Stimulated activated naive CD8-positive, alpha-beta T cell treated with anti-CD3 and anti-CD28 coated beads, Interleukin-15, amount 100 ng/mL, for 72 hours (primary cell): Measurements from ENCODE around the gene UTP3.
A peak's percentile ranks its signal among the peaks of the same experiment; 100 is the strongest.
"Not testable (repeated sequence)": the region's sequence is repeated elsewhere in the genome, so short reads cannot be mapped to it uniquely, and the experiment has no call there.

ENCODE experiments used
- ATAC-seq: fragments of 150-1000 bp; cut with Tn5 transposase; 2 replicates; pipeline ENCODE4 v1.10.0; 2021; ENCODE audit warnings: mild to moderate bottlenecking, moderate library complexity
- DNase-seq, 2 donors: peaks; one replicate each; pipeline ENCODE4 v3.0.0; 2021 to 2022
- H3K27ac Mint-ChIP-seq, 2 donors: one replicate each; pipeline ENCODE4 v1.8.0; 2022; ENCODE audit warnings: mild to moderate bottlenecking in 2 of 2, mixed read lengths in 2 of 2, moderate library complexity in 2 of 2
- H3K27me3 Mint-ChIP-seq: one replicate; pipeline ENCODE4 v1.8.0; 2022; ENCODE audit warnings: mixed read lengths
- H3K4me1 Mint-ChIP-seq: one replicate; pipeline ENCODE4 v1.8.0; 2022; ENCODE audit warnings: mild to moderate bottlenecking, mixed read lengths
- H3K4me3 Mint-ChIP-seq, 2 donors: one replicate each; pipeline ENCODE4 v1.8.0; 2022; ENCODE audit warnings: mild to moderate bottlenecking in 2 of 2, mixed read lengths in 2 of 2, moderate library complexity in 1 of 2
- H3K9me3 Mint-ChIP-seq, 2 donors: one replicate each; pipeline ENCODE4 v1.8.0; 2022; ENCODE audit warnings: mixed read lengths in 2 of 2

The UTP3 gene

DNA sequence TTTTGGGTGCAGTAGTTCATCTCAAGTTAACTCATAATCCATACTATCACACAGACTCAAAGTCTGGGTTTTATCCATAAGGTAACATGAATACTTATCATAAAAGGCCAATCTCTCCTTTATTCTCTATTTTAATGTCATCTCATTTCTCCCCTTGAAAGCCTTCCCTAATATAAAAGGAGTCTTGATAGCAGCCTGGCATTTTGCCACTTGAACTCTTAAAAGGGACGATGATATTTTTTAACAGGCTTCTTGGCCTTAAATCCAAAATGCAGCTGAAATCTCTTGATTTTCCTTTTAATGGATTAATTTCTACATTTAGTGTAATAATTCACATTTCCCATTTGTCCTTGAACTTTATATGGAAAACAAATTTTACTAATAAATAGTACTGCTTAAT is 13.6 kb upstream of the UTP3 start:
- DNase-seq (no peak), ATAC-seq (no peak)
- no peak overlapping the region for H3K4me3 Mint-ChIP-seq
- no peak overlapping the region for H3K27ac Mint-ChIP-seq
- H3K4me1 Mint-ChIP-seq, result peaks cover 26% of the 10 kb centered on the region
- no peaks in the 10 kb centered on the region for H3K27me3 Mint-ChIP-seq
- no peaks in the 10 kb centered on the region for H3K9me3 Mint-ChIP-seq

DNA sequence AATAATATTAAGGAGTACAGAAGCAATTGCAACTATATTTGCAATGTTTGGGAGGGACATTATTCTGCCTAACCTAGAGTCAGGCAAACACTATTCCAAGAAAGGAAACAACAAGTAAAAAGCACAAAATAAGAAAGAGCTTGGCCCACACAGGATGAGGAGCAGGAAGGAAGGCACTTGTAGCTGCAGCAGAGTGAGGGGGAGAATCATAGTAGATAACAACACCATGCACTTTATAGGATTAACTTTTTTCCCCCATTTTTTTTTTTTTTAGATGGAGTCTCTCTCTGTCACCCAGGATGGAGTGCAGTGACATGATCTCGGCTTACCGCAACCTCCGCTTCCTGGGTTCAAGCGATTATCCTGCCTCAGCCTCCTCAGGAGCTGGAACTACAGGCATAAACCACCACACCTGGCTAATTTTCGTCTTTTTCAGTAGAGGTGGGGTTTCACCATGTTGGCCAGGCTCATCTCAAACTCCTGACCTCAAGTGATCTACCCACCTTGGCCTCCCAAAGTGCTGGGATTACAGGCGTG is 11.7 kb upstream of the UTP3 start:
- DNase-seq (no peak), ATAC-seq (no peak)
- Mint-ChIP-seq H3K4me3 (no peak overlapping the region), H3K27ac (no peak overlapping the region), H3K4me1 (peaks cover 34% of the 10 kb centered on the region), H3K27me3 (no peaks in the 10 kb centered on the region), H3K9me3 (no peaks in the 10 kb centered on the region)

DNA sequence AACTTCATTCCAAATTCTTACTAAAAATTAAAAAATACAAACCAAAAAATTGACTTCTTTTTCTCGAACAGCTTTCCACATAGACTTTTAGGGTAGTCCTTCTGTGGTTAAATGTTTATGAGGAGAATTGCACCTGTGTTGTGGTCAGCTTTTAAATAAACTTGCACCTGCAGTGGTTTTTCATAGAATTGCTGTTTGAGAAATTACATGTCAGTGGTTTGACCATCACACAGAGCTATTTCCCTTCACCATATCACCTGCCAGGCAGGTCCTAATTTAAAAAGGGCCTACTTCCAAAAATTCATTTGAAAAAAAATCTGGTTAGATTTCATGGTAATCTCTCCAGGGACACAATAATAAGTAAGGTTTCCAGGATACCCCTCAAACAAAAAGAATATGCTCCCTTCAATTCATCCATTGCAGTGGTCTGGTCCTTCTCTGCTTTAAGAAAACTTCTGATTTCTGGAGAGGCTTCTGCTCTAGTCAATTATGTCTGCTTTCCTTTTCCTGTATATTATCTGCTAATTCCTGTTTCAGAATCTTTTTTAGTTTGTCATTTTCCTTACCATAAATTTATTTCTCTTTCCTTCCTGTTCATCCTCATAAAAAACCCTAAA is 9.8 kb upstream of the UTP3 start:
- DNase-seq (no peak), ATAC-seq (no peak)
- no peaks in the 10 kb centered on the region for H3K27me3 Mint-ChIP-seq

DNA sequence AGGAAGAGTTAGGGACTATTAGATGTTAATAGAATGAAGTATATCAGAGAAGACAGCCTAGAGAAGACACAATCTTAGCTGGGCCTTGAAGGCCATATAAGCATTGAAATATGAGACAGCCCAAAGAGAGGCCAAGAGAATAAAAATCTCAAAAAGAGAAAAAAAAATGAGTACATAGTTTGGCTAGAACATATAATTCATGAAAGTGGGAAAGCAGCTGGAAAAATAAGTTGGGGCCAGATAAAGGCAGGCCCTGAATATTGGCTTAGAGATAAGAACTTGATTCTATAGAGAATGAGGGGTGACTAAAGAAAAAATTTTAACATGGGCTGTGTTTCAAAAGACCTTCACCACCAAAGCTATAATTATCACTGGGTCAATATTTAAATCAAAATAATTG is 7.4 kb upstream of the UTP3 start:
- Mint-ChIP-seq H3K9me3 (no peaks in the 10 kb centered on the region), H3K4me1 (peaks cover 38% of the 10 kb centered on the region), H3K4me3 (no peak overlapping the region), H3K27me3 (no peaks in the 10 kb centered on the region), H3K27ac (no peak overlapping the region)
- ATAC-seq (no peak), DNase-seq (no peak)

More for the DNA sequence above, 9.8 kb upstream of the UTP3 start:
- Mint-ChIP-seq H3K27ac (no peak overlapping the region), H3K4me3 (peak overlapping the region in 1 of 2 donors; percentile 1), H3K4me1 (peaks cover 34% of the 10 kb centered on the region), H3K9me3 (no peaks in the 10 kb centered on the region)

DNA sequence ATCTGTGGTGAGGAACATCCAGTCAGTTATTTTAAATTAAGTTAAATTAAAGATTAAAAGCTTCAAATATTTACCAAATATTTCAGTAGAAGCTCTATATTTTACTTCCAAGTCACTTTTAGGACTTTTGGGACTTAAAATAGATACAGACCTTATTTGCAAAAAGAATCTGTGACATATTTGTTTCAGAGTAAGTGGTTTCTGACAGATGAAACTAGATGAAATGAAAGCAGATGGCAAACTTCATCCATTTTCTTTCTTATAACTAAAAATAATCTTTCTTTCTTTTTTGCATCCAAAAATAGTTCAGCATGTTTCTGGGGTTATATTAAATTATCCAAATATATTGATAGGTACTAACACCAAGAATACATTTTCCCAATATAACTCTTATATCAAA is 6.6 kb upstream of the UTP3 start:
- H3K4me3 Mint-ChIP-seq, result no peak overlapping the region
- H3K27ac Mint-ChIP-seq, result no peak overlapping the region
- no peaks in the 10 kb centered on the region for H3K27me3 Mint-ChIP-seq
- ATAC-seq (no peak), DNase-seq (no peak)
- H3K9me3 Mint-ChIP-seq, result no peaks in the 10 kb centered on the region
- H3K4me1 Mint-ChIP-seq, result peaks cover 33% of the 10 kb centered on the region

DNA sequence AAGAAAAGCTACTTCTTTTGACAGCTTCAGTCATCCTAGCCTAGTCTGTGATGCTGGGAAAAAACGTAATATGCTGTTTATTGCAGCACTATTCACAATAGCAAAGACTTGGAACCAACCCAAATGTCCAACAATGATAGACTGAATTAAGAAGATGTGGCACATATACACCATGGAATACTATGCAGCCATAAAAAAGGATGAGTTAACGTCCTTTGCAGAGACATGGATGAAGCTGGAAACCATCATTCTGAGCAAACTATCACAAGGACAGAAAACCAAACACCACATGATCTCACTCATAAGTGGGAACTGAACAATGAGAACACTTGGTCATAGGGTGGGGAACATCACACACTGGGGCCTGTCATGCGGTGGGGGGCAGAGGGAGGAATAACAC is 6.2 kb upstream of the UTP3 start:
- not testable (repeated sequence) for ATAC-seq, H3K27me3 Mint-ChIP-seq, H3K27ac Mint-ChIP-seq, DNase-seq, H3K4me3 Mint-ChIP-seq, H3K9me3 Mint-ChIP-seq
- peaks cover 29% of the 10 kb centered on the region for H3K4me1 Mint-ChIP-seq

DNA sequence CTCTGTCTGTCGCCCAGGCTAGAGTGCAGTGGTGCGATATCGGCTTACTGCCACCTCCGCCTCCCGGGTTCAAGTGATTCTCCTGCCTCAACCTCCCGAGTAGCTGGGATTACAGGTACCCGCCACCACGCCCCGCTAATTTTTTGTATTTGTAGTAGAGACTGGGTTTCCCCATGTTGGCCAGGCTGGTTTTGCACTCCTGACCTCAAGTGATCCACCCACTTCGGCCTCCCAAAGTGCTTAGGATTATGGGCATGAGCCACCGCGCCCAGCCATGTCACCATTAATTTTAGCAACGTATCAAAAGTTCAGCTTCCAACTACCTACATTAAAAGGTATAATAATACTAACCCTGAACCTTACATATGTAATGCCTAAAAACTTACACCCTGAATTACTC is 940 bp upstream of the UTP3 start:
- peak overlapping the region; percentile 99 to 100 for H3K27ac Mint-ChIP-seq
- H3K4me1 Mint-ChIP-seq, result peaks cover 42% of the 10 kb centered on the region
- H3K4me3 Mint-ChIP-seq, result peak overlapping the region; percentile 98 to 99
- H3K27me3 Mint-ChIP-seq, result no peaks in the 10 kb centered on the region
- ATAC-seq, result peak; percentile 12
- peak in 1 of 2 donors; percentile 43 for DNase-seq
- H3K9me3 Mint-ChIP-seq, result no peaks in the 10 kb centered on the region

DNA sequence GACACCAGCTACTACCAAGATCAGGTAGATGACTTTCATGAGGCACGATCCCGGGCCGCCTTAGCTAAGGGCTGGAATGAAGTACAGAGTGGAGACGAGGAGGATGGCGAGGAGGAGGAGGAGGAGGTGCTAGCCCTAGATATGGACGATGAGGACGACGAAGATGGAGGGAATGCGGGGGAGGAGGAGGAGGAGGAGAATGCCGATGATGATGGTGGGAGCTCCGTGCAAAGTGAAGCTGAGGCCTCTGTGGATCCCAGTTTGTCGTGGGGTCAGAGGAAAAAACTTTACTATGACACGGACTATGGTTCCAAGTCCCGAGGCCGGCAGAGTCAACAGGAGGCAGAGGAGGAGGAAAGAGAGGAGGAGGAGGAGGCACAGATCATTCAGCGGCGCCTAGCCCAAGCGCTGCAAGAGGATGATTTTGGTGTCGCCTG is 481 bp downstream of the UTP3 start:
- H3K4me1 Mint-ChIP-seq, result peaks cover 42% of the 10 kb centered on the region
- H3K27ac Mint-ChIP-seq, result peak overlapping the region; percentile 99 to 100
- peak; percentile 9 for ATAC-seq
- no peak for DNase-seq
- no peaks in the 10 kb centered on the region for H3K9me3 Mint-ChIP-seq
- no peaks in the 10 kb centered on the region for H3K27me3 Mint-ChIP-seq
- H3K4me3 Mint-ChIP-seq, result peak overlapping the region; percentile 98 to 99

DNA sequence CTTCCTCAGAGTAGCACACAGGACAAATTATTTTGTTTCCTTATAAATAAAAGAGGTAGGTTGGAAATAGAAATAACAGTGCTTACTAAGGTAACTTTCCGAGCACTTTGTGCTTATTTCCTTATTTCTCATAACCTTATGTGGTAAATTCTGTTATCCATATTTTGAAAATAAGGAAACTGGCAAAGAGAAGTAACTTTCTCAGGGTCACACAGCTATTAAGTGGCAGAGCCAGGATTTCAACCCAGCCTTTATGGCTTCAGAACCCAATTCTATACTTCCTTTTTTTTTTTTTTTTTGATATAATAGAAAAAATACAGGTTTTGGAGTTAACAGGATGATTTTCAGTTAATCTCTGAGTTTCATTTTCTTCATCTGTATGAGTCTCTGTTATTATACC is 3.3 kb downstream of the UTP3 start:
- DNase-seq, result no peak
- H3K9me3 Mint-ChIP-seq, result no peaks in the 10 kb centered on the region
- peak overlapping the region; percentile 48 to 99 for H3K4me3 Mint-ChIP-seq
- peak overlapping the region in 1 of 2 donors; percentile 19 for H3K27ac Mint-ChIP-seq
- peaks cover 38% of the 10 kb centered on the region for H3K4me1 Mint-ChIP-seq
- H3K27me3 Mint-ChIP-seq, result no peaks in the 10 kb centered on the region
- no peak for ATAC-seq

DNA sequence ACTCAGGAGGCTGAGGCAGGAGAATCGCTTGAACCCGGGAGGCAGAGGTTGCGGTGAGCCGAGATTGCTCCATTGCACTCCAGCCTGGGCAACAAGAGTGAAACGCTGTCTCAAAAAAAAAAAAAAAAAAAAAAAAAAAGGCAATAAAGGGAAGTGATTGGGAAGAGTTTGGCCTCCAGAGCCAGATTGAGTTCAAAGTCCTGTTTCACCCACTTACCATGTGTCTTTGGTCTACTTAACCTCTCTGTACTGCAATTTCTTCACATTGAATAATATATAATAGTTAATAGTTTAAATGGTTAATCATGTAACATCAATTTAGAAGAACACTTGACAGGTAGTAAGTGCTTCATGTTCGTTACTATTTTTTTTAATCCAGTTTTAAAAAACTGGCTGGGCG is 6.3 kb downstream of the UTP3 start:
- H3K27ac Mint-ChIP-seq, ATAC-seq, H3K27me3 Mint-ChIP-seq, H3K9me3 Mint-ChIP-seq, DNase-seq, H3K4me3 Mint-ChIP-seq: not testable (repeated sequence)
- peaks cover 21% of the 10 kb centered on the region for H3K4me1 Mint-ChIP-seq

DNA sequence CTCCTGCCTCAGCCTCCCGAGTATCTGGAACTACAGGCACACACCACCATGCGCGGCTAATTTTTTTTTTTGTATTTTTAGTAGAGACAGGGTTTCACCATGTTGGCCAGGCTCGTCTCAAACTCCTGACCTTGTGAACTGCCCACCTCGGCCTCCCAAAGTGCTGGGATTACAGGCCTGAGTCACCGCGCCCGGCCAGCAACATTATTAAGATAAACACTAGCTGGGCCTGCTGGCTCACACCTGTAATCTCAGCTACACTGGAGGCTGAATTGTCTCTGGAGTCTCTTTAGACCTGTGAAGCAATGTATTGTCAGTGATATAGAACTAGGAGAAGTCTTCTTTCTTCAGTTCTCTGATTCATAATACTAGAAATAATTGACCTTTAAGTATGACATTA is 10.1 kb downstream of the UTP3 start:
- H3K4me1 Mint-ChIP-seq, H3K27ac Mint-ChIP-seq, H3K4me3 Mint-ChIP-seq, ATAC-seq, DNase-seq, H3K27me3 Mint-ChIP-seq, H3K9me3 Mint-ChIP-seq: not testable (repeated sequence)

DNA sequence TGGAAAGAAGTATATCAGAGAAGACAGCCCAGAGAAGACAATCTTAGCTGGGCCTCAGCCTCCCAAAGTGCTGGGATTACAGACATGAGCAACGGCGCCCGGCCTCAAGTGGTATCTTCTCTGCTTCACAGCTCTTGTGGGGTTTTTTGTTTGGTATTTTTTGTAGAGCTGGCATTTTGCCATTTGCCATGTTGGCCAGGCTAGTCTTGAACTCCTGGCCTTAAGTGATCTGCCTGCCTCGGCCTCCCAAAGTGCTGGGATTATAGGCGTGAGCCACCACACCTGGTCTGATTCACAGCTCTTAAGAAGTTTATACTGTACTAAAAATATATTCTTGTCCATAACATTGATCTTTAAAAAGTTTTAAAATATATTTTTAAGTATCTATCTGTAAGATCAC is 12.4 kb downstream of the UTP3 start:
- no peak overlapping the region for H3K27ac Mint-ChIP-seq
- peaks cover 12% of the 10 kb centered on the region for H3K4me1 Mint-ChIP-seq
- DNase-seq (no peak), ATAC-seq (no peak)
- no peaks in the 10 kb centered on the region for H3K27me3 Mint-ChIP-seq
- H3K9me3 Mint-ChIP-seq, result no peaks in the 10 kb centered on the region
- no peak overlapping the region for H3K4me3 Mint-ChIP-seq

DNA sequence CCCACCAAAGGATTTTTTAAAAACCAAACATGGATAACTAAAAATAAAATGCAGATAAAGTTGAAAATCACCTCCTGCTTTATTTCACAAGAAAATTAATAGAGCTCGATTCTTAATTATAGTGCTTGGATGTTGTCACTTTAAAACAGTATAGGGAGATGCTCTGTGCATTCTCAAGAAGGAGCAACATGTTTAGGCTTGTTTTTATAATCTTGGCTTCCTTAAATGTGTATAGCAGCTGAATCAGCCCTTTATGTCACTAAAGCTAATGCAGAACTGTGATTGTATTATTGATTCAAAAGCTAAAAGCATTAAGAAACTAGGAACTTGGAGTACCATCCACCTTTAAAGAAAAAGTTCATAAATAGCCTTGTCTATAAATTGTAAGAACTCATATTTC is 12.9 kb downstream of the UTP3 start:
- ATAC-seq (no peak), DNase-seq (no peak)
- Mint-ChIP-seq H3K27ac (no peak overlapping the region), H3K9me3 (no peaks in the 10 kb centered on the region), H3K4me3 (no peak overlapping the region), H3K27me3 (no peaks in the 10 kb centered on the region), H3K4me1 (peaks cover 18% of the 10 kb centered on the region)

DNA sequence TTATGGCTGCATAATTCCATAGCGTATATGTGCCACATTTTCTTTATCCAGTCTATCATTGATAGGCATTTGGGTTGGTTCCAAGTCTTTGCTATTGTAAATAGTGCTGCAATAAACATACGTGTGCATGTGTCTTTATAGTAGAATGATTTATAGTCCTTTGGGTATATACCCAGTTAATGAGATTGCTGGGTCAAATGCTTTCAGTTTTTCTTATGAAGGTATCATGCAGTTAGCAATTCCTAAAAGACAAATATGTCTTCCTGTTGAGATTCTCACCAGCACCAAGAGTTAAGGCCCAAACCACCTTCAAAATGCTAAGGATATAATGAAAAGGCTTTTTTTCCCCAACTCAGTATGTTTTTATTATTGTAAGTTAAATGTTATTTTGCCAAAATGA is 14.3 kb downstream of the UTP3 start:
- not testable (repeated sequence) for ATAC-seq, H3K27ac Mint-ChIP-seq, DNase-seq, H3K27me3 Mint-ChIP-seq, H3K4me3 Mint-ChIP-seq, H3K9me3 Mint-ChIP-seq
- H3K4me1 Mint-ChIP-seq, result peaks cover 23% of the 10 kb centered on the region

DNA sequence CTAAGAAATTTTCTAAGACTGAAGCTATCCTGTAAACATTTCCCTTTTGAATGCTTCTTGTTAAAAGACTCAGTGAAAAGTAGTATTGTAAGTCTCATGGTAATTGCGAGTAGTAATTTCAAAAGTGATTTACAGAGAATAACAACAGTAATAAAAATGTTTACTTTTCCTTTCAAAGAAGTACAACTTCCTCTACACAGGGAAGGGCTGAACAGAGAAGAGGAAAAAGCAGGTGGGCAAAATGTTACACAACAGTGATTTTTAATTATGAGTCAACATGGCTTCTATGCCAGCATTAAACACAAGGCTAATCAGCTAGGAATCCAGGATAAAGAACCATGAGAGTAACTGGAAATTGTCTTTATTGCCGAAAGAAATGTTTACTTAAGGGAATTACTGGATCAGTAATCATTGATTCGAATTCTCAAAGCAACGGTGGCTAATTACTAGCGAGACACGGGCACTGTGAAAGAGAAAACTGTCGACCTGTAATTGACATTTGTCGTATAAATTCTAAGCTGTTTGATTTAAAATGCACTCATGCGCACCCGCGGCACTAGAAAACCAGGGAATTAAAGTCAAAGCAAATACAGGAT is 15.4 kb downstream of the UTP3 start:
- Mint-ChIP-seq H3K4me3 (peak overlapping the region; percentile 90 to 94), H3K27ac (peak overlapping the region; percentile 93), H3K27me3 (no peaks in the 10 kb centered on the region), H3K4me1 (peaks cover 23% of the 10 kb centered on the region), H3K9me3 (no peaks in the 10 kb centered on the region)
- DNase-seq (no peak), ATAC-seq (no peak)

DNA sequence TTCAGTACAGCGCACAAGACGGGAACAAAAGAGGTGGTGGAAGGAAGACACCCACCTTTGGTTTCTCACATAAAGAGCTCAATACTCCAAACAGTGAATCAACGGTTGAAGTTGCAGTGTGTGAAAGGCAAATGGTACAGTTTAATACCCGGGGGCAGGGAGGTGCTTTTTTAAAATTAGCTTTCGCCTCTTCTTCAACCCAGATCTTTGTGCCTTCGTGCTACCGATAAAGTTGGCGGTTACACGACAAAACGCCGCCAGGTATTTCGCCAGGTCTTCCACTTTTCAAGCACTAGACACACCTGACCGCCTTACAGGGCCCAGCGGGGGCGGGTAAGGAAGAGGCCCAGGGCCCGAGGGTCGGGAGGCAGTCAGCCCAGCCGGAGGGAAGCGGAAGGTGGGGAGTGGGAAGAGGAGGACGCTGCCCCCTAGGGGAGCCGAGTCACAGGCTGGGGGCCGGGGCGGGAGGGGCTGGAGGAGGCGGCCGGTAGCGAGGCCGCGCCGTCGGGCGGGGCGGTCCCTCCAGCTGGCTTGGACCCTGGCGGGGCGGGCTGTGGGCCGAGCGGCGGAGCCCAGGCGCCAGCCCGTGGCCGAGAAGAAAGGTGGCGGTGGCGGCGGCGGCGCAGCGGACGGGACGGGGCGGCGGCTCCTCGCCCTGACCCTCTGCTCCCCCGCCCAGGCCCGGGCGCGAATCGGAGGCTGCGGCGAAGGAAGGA is 16.0 kb downstream of the UTP3 start:
- H3K4me1 Mint-ChIP-seq, result peaks cover 27% of the 10 kb centered on the region
- no peaks in the 10 kb centered on the region for H3K27me3 Mint-ChIP-seq
- ATAC-seq (peak; percentile 70), DNase-seq (peak; percentile 61 to 63)
- H3K9me3 Mint-ChIP-seq, result no peaks in the 10 kb centered on the region
- peak overlapping the region; percentile 93 for H3K27ac Mint-ChIP-seq
- peak overlapping the region; percentile 90 to 94 for H3K4me3 Mint-ChIP-seq
